ENCODE results near the gene PFDN6. TPM values are rescaled to one million over a fixed set of nuclear protein-coding genes. Genes with fewer than 3 reads are reported as not detected.

The PFDN6 gene
- total and polyA plus RNA-seq, 2 of the 13 experiments (the other 11 are each of a cell fraction or from before 2014, with no cell fraction given), result 75.5 to 87.0 TPM

DNA sequence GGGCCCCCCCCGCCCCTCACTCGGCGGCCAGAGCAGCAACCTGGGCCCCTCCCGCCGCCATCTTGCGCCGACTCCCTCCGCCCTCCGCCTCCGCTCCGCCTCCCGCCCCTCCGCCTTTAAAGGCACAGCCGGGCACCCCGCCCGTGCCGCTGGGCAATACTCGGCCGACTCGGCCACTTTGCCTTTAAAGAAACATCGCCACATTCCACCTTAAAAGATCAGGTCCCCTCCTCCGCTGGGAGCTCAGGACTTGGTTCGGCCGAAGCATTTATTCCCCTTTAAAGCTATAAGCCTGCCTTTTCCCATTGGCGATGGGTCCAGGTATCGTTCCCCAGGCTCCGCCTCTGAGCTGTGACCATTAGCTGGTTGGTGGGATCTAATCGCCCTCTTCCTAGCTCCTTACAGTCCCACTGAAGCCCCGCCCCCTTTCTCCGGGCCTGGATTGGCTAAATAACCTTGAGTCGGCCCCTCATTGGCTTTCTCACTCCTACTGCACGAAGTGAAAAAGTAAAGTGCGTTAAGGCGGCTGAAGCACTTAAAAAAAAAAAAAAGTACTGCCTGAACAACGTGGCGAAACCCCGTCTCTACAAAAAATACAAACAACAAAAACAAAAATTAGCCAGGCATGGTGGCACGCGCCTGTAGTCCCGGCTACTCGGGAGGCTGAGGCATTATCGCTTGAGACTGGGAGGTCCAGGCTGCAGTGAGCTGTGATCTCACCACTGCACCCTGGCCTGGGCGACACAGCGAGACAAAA lies 28.4 kb downstream of the PFDN6 start, which contains the start of gene ZBTB22 (continued):
- TF ChIP-seq, protein P1, sequence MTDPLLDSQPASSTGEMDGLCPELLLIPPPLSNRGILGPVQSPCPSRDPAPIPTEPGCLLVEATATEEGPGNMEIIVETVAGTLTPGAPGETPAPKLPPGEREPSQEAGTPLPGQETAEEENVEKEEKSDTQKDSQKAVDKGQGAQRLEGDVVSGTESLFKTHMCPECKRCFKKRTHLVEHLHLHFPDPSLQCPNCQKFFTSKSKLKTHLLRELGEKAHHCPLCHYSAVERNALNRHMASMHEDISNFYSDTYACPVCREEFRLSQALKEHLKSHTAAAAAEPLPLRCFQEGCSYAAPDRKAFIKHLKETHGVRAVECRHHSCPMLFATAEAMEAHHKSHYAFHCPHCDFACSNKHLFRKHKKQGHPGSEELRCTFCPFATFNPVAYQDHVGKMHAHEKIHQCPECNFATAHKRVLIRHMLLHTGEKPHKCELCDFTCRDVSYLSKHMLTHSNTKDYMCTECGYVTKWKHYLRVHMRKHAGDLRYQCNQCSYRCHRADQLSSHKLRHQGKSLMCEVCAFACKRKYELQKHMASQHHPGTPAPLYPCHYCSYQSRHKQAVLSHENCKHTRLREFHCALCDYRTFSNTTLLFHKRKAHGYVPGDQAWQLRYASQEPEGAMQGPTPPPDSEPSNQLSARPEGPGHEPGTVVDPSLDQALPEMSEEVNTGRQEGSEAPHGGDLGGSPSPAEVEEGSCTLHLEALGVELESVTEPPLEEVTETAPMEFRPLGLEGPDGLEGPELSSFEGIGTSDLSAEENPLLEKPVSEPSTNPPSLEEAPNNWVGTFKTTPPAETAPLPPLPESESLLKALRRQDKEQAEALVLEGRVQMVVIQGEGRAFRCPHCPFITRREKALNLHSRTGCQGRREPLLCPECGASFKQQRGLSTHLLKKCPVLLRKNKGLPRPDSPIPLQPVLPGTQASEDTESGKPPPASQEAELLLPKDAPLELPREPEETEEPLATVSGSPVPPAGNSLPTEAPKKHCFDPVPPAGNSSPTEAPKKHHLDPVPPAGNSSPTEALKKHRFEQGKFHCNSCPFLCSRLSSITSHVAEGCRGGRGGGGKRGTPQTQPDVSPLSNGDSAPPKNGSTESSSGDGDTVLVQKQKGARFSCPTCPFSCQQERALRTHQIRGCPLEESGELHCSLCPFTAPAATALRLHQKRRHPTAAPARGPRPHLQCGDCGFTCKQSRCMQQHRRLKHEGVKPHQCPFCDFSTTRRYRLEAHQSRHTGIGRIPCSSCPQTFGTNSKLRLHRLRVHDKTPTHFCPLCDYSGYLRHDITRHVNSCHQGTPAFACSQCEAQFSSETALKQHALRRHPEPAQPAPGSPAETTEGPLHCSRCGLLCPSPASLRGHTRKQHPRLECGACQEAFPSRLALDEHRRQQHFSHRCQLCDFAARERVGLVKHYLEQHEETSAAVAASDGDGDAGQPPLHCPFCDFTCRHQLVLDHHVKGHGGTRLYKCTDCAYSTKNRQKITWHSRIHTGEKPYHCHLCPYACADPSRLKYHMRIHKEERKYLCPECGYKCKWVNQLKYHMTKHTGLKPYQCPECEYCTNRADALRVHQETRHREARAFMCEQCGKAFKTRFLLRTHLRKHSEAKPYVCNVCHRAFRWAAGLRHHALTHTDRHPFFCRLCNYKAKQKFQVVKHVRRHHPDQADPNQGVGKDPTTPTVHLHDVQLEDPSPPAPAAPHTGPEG (CRISPR knock-in tag; IDR thresholded peaks at IDR 0.05), result no peak
- TF ChIP-seq ZBTB26 (CRISPR knock-in tag; IDR thresholded peaks at IDR 0.05; ENCODE audit: borderline replicate concordance) (no peak), NBN (conservative IDR thresholded peaks at IDR 0.05) (0 out of 2 replicates have a peak, but pooled peaks have one; percentile 27), ZMYM4 (CRISPR knock-in tag; IDR thresholded peaks at IDR 0.05) (peak; percentile 62; the same call in 1 of the 2 replicates), ZFP90 (CRISPR knock-in tag; IDR thresholded peaks at IDR 0.05; ENCODE audit: borderline replicate concordance) (peak; percentile 65; the same call in 1 of the 2 replicates), TARDBP (CRISPR knock-in tag; IDR thresholded peaks at IDR 0.05) (0 out of 2 replicates have a peak, but pooled peaks have one; percentile 36), CREB3 (CRISPR knock-in tag; IDR thresholded peaks at IDR 0.05) (peak; percentile 63), ATF7-NPFF (CRISPR knock-in tag; IDR thresholded peaks at IDR 0.05; ENCODE audit: low read depth) (peak; percentile 43; the same call in 1 of the 2 replicates), ATAD3A (CRISPR knock-in tag; IDR thresholded peaks at IDR 0.05) (no peak), CENPBD1 (CRISPR knock-in tag; IDR thresholded peaks at IDR 0.05; ENCODE audit: borderline replicate concordance, low read depth) (no peak), NR2F6 (IDR thresholded peaks at IDR 0.05) (no peak), NR2F6 (CRISPR knock-in tag; IDR thresholded peaks at IDR 0.05) (0 out of 2 replicates have a peak, but pooled peaks have one; percentile 10), CENPT (CRISPR knock-in tag; IDR thresholded peaks at IDR 0.05; ENCODE audit: low read depth) (no peak), HOXA5 (CRISPR knock-in tag; IDR thresholded peaks at IDR 0.05) (no peak), ZNF629 (CRISPR knock-in tag; conservative IDR thresholded peaks at IDR 0.05) (no peak)
- TF ChIP-seq, protein P2, sequence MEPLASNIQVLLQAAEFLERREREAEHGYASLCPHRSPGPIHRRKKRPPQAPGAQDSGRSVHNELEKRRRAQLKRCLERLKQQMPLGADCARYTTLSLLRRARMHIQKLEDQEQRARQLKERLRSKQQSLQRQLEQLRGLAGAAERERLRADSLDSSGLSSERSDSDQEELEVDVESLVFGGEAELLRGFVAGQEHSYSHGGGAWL (CRISPR knock-in tag; IDR thresholded peaks at IDR 0.05), result 0 out of 2 replicates have a peak, but pooled peaks have one; percentile 18
- TF ChIP-seq, protein P3, sequence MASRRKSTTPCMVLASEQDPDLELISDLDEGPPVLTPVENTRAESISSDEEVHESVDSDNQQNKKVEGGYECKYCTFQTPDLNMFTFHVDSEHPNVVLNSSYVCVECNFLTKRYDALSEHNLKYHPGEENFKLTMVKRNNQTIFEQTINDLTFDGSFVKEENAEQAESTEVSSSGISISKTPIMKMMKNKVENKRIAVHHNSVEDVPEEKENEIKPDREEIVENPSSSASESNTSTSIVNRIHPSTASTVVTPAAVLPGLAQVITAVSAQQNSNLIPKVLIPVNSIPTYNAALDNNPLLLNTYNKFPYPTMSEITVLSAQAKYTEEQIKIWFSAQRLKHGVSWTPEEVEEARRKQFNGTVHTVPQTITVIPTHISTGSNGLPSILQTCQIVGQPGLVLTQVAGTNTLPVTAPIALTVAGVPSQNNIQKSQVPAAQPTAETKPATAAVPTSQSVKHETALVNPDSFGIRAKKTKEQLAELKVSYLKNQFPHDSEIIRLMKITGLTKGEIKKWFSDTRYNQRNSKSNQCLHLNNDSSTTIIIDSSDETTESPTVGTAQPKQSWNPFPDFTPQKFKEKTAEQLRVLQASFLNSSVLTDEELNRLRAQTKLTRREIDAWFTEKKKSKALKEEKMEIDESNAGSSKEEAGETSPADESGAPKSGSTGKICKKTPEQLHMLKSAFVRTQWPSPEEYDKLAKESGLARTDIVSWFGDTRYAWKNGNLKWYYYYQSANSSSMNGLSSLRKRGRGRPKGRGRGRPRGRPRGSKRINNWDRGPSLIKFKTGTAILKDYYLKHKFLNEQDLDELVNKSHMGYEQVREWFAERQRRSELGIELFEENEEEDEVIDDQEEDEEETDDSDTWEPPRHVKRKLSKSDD (CRISPR knock-in tag; IDR thresholded peaks at IDR 0.05; ENCODE audit: low read depth), result no peak
